ENCODE results near the gene RASSF9. TPM values are rescaled to one million over a fixed set of nuclear protein-coding genes. Genes with fewer than 3 reads are reported as not detected.

RASSF9 gene
- total RNA-seq, 2 donors from 2014 or later = 0.27 to 0.89 TPM

DNA sequence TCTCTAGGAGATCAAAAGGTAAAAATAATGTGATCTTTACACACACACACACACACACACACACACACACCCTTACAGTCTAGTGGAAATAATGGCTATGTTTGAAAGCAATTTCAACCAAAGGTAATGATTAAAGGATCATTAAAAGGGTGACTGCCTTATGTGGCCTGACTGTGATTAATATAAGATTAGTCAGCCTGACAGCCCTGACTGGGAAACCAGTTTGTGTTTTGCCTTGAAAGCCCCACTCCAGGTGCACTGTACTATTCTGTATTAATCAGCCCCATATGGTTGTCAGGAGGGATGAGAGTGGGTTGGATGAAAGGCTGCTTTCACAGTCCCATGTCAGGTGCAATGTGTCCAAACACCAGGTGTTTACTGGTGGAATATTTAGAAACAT is 10.5 kb downstream of the RASSF9 start:
- intact Hi-C loops (cut with DNase I, micrococcal nuclease) = no loop called here
- no peak for DNase-seq
- no peak for ATAC-seq

DNA sequence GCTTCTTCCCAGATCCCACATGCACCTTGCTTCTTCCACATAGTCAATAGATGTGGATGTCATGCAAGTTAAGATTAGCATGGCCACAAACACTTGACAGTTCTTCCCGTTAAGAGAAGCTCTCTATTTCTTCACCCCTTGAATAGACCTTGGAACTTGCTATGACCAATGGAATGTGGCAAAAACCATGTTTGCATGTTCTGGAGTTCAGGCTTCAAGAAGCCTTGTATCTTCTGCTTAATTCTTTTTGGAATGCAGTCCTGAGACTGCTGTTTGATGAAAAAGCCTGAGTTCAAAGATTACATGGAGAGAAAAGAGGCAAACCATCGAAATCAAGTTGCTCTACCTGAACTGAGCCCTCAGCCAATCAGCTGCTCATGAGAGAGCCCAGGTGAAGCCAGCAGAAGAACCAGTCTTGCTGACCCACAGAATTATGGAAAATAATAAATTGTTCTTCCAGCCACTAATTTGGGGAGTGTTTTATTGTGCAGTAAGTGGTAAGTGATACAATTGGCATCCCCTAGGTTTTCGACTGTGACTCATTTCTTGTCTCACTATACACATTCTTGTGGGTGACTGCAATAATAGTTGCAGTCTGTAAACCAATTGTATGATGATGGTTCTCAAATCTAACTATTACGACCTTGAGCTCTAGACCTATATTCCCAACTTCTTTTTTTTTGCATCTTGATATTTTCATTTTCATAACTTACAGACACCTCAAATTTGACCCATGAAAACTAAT is 12.6 kb downstream of the RASSF9 start:
- intact Hi-C loops (cut with DNase I, micrococcal nuclease) = no loop called here
- DNase-seq = no peak
- ATAC-seq = no peak

DNA sequence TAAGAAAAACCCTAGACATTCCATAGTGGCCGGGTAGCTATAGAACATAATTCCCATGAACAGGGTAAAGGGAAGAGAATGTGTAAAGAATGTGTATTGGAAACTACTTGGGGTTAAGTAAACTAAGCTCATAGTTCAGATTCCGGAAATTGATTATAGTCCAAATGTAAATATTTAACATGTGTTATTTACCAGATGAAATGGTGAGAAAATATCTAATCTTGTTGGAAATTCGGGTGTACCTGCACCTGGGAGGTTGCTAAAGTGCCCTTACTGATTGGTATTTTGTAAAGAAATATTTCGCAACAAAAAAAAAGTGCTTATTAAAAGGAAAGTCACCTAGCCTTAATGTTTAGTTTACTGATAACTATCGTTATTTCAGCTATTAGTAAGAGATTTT is 14.4 kb downstream of the RASSF9 start:
- no peak for DNase-seq
- ATAC-seq = no peak
- intact Hi-C loops (cut with DNase I, micrococcal nuclease) = no loop called here

DNA sequence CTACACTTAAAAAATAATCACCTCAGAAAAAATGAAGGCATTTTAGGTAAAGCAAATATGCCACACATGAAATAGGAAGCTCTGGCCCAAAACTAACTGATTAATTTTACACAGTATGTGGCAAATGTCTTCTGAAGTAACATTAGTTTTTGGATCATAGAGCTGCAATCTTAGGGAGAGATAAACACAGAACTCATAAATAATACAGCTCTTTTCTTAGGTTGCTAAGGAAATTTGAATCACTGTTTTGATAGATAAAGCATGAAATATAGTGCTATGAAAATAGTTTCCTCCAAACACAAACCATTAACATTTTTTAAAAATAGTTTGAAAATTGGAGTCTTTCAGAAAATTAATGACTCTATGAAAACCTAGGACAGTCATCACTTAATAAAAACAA is 15.0 kb downstream of the RASSF9 start:
- ATAC-seq (no peak), DNase-seq (no peak)
- intact Hi-C loops (cut with DNase I, micrococcal nuclease) = no loop called here

DNA sequence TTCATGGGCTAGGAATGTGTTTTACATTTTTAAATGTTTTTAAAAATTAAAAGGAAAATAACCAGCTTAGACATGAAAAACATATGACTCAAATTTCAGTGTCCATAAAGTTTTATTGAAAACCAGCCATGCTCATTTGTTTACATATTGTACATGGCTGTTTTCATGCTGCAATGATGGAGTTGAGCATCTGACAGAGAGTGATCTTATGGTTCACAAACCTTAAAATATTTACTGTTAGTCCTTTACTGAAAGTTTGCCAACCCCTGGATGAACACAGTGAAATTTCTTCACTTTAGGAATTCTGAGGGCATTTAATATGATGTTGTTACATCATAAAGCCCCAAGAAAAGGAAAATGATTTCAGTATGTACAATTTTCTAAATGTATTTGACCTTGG is 16.1 kb downstream of the RASSF9 start:
- DNase-seq (no peak), ATAC-seq (no peak)
- intact Hi-C loops (cut with DNase I, micrococcal nuclease) = no loop called here

DNA sequence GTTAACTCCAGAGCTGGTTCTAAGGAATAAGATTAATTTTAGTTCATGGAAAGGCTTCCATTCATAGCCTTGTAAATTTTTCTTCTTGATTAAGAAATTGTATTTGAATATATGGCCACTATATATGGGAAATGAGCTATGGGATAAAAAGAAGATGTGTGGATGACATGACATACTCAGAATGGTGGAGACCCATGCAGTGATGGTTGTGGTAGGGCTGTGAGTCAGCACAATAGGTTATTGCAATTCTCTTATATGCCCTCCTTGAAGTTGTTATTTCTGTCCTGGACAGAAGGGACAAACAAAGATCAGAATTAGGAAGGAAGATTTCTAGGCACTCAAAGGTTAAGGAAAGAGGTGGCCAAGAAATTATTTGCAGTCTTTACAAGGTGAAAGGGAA is 21.5 kb downstream of the RASSF9 start:
- DNase-seq (no peak), ATAC-seq (no peak)
- intact Hi-C loops (cut with DNase I, micrococcal nuclease) = no loop called here

DNA sequence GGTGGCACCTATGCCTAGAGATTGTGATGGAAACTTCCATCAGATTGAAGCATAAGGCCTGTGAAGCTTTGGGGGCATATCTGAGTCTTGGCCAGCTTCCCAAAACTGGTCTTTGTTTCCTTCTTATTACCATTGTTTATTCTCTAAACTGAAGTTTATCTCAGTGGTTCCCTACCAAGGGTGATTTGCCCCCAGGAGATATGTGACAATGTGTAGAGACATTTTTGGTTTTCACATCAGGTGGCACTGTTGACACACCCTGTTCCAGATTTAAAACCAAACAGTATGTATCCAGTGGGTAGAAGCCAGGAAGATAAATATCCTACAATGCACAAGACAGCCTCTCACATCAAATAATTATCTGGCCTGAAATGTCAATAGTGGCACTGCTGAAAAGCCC is 22.1 kb downstream of the RASSF9 start:
- intact Hi-C loops (cut with DNase I, micrococcal nuclease) = no loop called here
- ATAC-seq (no peak), DNase-seq (no peak)

DNA sequence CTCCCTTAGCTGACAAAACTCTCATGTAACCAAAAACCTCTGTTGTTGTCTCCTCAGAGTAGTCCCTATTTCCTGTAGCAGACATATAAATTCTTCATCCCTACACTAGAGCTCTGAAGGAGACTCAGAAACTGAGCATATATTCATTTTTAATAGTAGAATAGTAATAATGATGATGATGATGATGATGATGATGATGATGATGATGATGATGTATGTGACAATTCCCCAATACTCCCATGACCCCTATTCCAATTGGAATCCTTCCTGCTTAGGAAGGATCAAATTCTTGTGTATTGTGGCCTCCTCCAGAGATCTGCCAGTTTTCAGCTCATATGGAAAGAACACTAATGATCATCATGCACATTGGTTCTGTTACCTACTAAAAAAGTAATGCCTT is 26.7 kb downstream of the RASSF9 start:
- DNase-seq (no peak), ATAC-seq (no peak)
- intact Hi-C loops (cut with DNase I, micrococcal nuclease) = no loop called here

DNA sequence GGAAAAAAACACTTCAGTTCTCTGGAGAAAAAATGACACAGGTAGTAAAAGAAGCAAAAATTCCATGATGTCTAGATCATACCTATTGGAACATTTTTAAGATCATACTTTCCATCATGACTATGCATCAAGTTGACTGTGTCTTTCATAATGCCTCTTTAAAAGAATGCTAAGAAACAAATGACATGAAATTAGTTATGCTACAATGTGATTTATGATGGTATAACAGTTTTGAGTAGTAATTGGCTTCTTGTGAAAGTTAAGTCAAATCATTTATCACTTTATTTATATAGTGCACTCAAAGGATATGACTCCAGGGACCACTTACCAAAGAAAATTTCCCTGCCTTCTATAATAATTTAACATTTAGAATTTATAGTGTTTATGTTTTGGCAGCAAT is 28.5 kb downstream of the RASSF9 start:
- DNase-seq (no peak), ATAC-seq (no peak)
- intact Hi-C loops (cut with DNase I, micrococcal nuclease) = no loop called here

DNA sequence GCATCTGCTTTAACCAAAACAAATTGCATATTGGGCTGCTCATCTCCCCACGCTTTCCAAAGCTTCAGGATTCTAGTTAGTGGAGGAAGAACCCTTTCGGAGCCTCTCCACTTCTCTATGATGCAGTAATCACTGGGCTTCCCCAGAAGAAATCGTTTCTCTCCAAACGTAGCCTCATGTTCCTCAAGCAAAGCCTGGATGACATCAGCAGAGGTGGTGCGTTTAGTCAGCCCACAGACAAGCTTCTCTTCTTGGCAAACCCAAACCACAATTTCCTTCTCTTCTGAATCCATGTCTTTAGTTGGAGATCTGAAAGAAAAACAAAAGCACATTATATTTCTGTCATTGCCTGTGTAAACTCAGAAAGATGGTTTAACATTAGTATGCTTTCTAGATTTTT is 30.6 kb downstream of the RASSF9 start:
- DNase-seq (no peak), ATAC-seq (no peak)
- intact Hi-C loops (cut with DNase I, micrococcal nuclease) = no loop called here

DNA sequence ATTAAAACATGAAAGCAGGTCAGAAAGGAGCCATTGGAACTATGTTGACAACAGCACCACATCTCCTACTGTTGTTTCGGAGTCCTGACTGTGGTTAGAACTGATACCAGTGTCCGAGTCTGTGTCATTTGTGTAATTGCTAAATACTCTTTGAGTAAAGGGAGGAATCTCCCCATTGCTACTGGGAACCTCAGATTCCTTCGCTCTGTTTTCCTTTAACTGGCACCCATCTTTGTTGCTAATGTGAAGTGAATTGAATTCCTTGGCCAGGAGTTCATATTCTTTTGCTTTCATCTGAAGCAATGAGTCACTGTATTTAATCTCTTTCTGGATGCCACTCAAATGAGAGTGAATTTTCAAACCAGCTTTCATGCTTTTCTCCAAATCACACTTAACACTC is 31.5 kb downstream of the RASSF9 start:
- DNase-seq (no peak), ATAC-seq (no peak)
- intact Hi-C loops (cut with DNase I, micrococcal nuclease) = no loop called here

DNA sequence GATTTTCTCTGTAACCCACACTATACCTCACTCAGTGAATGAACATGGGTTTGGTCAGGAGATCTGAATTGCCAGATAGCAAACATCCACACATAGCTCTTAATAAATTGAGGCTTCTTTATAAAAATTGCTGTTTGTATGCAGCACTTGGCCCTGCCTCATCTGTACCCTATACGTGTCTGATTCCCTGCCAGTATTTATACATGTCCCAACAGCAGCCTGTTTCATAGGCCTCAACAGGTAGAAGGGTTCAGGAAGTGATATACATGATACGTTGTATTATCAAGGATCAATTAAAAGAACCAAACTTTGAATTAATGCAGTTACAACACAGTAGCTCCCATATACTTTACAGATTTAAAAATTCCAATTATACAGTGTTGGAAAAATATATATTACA is 32.3 kb downstream of the RASSF9 start:
- DNase-seq (no peak), ATAC-seq (no peak)
- intact Hi-C loops (cut with DNase I, micrococcal nuclease) = no loop called here

DNA sequence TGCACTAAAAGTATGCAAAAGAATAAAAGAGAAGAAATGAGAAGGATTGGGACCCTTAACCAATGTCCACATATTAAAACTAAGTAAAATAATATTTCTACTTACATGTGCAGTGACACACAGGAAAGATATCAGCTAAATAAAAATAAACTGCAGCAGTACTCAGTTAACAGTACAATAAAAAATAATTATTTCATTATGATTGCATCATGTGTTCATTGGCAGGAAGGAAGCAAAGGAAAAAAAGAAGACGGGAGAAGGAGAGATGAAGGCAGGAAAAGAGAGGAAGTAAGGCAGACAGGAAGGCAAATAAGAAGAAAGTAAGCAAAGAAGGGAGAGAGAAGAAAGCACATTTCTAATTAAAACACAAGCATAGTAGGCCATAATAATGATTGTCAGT is 33.0 kb downstream of the RASSF9 start:
- DNase-seq (no peak), ATAC-seq (no peak)
- intact Hi-C loops (cut with DNase I, micrococcal nuclease) = no loop called here

DNA sequence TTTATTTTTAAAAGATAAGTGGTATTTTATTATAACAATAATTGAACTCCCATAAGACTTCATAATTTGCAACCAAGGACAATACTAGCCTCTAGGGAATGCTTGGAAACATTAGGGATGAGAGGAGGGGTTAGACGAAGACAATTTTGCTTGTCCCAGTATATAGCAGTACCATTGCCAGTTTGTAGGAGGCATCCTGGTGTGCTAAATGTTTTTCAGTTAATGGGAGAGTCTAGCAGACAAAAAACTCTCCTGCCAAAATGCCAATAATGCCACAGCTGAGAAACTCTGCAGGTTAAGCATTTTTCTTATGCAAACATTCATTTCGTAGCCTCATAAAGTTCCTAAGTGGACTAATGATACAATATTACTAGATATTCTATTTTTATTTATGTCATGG is 38.1 kb downstream of the RASSF9 start:
- DNase-seq (no peak), ATAC-seq (no peak)
- intact Hi-C loops (cut with DNase I, micrococcal nuclease) = no loop called here

DNA sequence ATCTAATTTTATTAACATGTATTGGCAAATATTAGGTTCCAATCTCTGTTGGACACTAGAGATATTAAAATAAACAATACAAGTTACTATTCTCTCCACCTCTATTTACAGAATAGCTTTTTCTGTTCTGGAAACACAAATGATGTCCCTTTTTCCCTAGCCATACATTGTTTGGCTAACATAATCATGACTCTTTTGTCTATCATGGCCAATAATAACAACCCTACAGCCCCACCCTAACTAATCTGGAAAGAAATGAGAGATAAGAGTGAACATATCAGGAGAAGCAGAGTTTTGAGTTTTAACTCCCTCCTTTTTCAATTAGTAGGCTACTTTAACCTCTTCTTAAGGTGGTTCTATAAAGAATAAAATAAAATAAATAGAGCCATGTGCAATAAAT is 40.2 kb downstream of the RASSF9 start:
- no peak for DNase-seq
- ATAC-seq = no peak
- intact Hi-C loops (cut with DNase I, micrococcal nuclease) = no loop called here

DNA sequence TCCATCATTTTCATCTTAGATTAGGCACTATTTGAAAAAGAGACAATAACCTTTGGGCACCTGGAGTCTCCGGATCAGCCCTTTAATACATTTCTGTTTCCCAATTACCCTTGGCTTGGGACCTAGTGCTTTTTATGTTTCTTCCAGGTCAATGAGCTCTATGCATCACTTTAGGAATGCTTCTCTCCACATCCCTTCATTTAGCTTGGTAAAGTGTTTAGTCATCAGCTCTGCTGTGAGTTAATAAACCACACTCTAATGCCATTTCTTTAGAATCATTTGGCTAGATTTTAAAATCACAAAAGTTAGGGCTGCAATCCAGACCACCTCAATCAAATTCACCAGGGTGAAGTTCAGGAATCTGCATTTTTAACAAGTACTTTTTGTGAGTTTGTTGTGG is 41.7 kb downstream of the RASSF9 start:
- intact Hi-C loops (cut with DNase I, micrococcal nuclease) = no loop called here
- ATAC-seq = no peak

DNA sequence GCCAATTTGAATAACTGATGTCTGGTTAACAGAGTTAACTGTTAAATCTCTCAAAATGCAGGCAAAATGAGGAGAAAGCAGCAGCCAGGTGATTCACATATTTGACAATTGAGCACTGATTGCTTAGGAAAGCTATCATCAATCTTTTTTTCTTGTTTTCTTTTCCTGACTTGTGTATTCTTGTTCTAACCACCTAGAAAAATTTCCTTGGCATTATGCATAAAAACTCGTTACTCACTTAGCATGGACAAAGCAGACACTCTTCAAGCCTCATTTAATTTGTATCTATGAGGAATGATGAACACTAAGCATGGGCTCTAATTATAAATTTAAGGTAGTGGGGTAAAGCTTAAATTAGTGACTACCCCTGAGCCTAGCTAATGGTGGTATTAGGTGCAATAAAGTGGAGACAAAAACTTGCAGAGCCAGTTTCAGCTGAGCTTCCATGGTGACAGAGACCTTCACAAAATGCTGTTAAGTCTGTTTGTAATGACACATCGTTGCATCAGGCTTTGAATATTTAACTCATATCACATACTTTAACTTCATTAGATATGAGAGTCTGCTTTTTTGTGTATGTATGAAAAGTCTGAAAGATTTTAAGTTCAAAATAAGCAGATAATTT is 52.0 kb downstream of the RASSF9 start:
- intact Hi-C loops (cut with DNase I, micrococcal nuclease) = no loop called here
- ATAC-seq = no peak
- DNase-seq = no peak

More for the DNA sequence above, 41.7 kb downstream of the RASSF9 start:
- DNase-seq = no peak

DNA sequence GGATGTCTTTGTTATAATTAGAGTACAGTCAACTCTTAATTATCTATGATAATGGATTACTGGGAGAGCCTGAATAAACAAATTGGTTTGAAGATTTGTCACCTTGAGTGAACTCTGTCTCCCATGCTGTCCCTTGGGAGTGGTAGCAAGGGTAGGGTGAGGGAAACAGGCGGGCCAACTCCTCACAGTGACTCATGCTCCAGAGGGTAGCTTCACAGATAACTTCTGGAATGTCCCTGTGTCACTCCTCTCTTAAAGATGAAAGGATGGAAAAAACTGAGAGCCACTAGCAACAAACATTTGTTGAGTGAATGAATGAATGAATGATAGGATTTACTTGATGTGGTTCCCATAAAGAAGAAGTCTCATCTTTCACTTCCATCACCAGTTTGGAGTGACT is 53.5 kb downstream of the RASSF9 start:
- ATAC-seq (no peak), DNase-seq (no peak)
- intact Hi-C loops (cut with DNase I, micrococcal nuclease) = no loop called here

DNA sequence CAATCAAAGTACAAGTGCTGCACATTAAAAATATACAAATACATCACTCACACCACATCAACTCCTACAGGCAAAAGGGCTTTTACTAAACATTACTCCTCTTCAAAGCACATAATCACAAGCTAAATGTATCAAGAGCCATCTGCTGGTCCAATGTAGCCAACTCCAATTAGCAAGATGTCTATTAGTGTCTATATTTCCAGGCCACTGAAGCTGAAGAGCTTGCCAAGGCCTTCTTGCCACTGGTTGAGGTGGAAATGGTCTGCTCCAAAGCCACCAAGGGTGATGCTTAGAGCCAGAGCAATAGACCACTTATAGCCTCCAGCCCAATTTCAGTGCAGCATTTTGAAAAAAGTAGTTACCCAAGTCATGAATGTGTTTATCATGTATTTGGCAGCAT is 54.4 kb downstream of the RASSF9 start:
- DNase-seq (no peak), ATAC-seq (no peak)
- intact Hi-C loops (cut with DNase I, micrococcal nuclease) = no loop called here

DNA sequence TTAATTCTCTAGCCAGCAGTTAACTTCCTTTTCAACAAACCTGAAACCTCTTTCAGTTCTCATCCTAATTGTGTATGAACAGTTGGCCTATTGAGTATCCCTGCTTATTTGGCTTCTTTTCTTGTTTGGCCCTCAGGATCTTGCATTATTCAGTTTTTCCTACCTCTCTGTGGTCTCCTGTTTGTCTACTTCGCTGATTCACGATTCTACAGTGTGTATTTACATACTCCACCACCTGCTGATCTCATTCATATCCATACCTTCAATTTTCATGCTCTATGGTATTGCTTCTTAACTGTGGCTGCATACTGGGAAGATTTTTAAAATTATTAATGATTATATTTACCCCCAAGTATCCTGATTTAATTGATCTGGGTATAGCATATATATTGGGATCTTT is 56.4 kb downstream of the RASSF9 start:
- intact Hi-C loops (cut with DNase I, micrococcal nuclease) = no loop called here
- no peak for DNase-seq
- ATAC-seq = no peak

DNA sequence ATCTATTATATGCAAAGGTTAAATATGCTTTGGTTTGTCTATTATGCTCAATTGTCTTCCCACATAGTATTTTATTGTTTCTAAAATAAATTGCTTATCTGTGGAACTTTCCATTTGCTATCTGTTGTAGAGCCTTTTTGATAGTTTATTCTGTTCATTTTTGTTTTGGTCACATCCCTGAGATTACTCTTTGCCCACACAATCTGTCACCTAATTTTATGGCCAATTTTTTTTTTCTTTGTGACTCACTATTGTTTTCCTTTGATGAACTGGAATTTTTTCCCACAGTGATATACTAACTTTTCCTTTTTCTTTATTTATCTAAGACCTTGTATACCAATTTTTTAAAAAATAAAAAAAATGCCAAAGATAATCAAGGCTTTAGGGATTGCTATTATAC is 61.1 kb downstream of the RASSF9 start:
- intact Hi-C loops (cut with DNase I, micrococcal nuclease) = no loop called here
- no peak for DNase-seq
- no peak for ATAC-seq
